HG02571 (cell line): ENCODE data around the gene AMMECR1.

ENCODE experiments used
- ATAC-seq: cut with Tn5 transposase; IDR thresholded peaks from one replicate; pipeline ENCODE4 v1.9.1; 2021; ENCODE audit warnings: mild to moderate bottlenecking, moderate library complexity; ENCODE audit not compliant: unreplicated experiment

AMMECR1 gene

GRCh38 chrX:110311437-110312230 is 6.3 kb downstream of the AMMECR1 start:
- no peak for ATAC-seq

- peak; percentile 88 for ATAC-seq
These were observed 7.0 kb downstream of the AMMECR1 start for GRCh38 chrX:110310896-110311295.

GRCh38 chrX:110310000-110310790 is 7.7 kb downstream of the AMMECR1 start:
- no peak for ATAC-seq

DNA sequence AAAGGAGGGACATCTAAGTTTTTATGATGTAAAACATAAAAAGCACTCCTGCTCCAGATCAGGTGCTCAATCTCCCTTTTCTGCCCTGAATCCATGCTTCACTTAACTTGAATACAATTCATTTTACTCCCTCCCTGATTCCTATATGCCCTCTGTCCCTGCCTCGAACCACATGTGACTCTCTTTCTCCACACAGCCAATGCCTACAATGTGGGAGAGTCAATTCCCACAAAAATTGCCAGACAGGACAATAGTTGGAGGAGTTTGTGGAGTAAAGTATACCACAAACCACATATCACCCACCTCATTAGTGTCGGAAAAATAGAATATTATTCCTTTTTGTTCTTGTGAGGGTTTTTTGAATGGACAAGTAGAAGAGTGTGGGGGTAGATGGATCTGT is 9.7 kb downstream of the AMMECR1 start:
- no peak for ATAC-seq

DNA sequence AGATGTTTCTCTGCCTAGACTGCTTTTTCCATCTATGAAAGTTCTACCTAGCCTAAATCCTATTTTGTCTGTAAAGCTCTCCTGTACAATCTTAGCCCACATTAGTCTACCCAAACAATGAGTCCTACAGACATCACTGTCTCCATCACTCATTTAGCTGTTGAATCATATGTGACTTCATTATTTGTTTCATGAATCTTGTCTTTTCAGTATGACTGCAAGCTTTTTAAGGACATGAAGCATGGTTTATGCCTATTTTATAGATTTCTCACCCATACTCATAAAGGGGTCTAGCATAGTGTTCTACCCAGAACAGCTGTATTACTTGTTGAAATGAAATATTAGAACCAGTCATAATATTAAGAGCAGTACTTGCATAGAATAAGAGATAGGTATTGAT is 13.0 kb downstream of the AMMECR1 start:
- no peak for ATAC-seq

DNA sequence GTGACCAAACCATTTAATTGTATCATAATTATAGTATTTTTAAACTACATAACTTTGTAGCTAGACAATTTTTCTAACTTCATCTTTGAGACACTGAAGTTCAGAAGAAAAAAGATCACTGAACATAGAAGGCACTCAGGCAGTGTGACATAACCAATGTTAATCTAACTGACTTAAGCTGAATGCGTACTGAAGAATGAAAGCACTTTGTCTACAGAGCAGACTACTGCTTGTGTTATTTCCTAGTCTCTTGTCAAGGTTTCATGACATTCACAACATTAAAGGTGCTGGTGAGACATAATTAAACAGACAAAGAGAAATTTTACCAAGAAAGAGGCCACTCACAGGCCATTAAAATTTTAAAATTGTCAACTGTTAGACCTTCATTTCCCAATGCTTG is 13.5 kb downstream of the AMMECR1 start:
- ATAC-seq, result no peak

- no peak for ATAC-seq
These were observed 14.9 kb downstream of the AMMECR1 start for GRCh38 chrX:110302975-110303374.

GRCh38 chrX:110301194-110301593 is 16.7 kb downstream of the AMMECR1 start:
- no peak for ATAC-seq

DNA sequence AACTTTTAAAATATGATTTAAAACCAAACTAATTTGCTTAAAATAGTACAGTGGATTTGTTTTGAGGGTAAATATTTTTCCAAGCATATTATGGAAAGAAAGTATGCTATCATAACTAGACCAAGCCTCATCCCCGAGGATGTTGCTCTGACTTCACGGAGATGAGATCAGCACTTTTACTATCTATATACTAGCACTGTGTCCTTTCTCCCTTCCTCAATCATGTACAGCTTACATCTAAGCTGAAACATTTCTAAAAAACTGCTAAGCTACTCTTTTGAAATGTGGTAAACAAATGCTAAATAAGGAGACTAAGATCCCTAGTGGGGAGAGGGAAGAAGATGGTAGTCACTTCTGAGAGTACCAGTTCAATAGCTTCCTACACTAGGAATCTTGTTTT is 23.8 kb downstream of the AMMECR1 start:
- no peak for ATAC-seq

GRCh38 chrX:110293658-110294057 is 24.2 kb downstream of the AMMECR1 start:
- ATAC-seq, result no peak

DNA sequence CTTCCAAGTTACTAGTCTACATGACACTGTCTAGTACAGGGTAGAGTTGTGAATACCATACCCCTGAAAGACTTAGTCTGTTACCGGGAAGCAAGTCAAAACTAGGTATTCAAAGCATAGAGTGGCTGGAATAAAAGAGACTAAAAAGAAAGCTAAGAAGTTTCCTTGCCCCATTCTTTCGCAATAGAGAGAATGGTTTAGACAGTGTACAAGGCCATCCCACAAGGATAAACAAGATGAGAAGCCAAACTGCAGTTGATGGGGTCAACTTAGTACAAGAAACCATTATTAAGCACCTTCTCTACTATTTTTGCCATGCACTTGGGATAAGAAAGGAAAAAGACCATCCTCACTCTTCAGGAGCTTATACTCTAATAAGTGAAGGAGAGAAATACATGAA is 30.3 kb downstream of the AMMECR1 start:
- ATAC-seq, result no peak

- ATAC-seq, result no peak
These were observed 31.8 kb downstream of the AMMECR1 start for GRCh38 chrX:110286106-110286505.

GRCh38 chrX:110284159-110284558 is 33.7 kb downstream of the AMMECR1 start:
- ATAC-seq, result no peak

- ATAC-seq, result no peak
These were observed 35.0 kb downstream of the AMMECR1 start for GRCh38 chrX:110282922-110283321.

DNA sequence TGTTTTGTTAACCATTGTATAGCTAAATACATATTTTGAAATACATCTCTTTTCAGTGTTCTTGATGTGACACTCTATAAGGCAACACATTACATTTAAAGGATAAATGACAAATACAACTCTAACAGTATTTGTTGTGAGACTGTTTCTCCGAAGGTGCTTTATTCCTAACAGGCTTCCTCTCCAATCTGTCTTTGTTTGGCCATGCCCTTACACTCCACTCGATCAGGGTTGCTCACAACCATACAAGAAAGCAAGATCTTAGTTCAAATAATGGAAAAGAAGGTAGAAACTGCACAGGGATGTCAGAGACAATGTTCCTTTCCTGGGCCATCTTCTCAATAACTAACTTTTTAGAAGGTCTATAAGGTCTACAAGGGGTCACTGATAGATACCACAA is 36.5 kb downstream of the AMMECR1 start:
- ATAC-seq, result no peak

DNA sequence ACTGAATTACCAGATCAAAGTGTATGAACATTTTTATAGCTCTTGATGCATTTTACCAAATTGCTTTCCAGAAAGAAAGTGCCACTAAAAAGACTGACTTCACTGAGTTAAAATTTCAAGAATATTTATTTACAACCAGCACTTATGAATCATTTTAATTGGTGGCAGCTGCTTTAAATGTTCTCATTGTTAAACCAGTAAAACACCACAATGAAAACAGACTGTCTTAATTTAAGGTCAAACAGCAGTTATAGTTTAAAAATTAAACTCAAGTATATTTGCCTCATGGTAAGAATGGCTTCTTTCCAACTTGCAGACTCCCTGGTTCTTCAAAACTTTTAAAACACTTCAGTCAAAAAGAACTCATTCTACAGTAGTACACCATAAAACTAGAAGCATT is 36.9 kb downstream of the AMMECR1 start:
- ATAC-seq, result no peak

GRCh38 chrX:110277609-110278008 is 40.3 kb downstream of the AMMECR1 start:
- ATAC-seq, result no peak

- peak; percentile 91 for ATAC-seq
These were observed 41.1 kb downstream of the AMMECR1 start for GRCh38 chrX:110276778-110277177.

GRCh38 chrX:110268886-110269285 is 49.0 kb downstream of the AMMECR1 start:
- ATAC-seq, result no peak

DNA sequence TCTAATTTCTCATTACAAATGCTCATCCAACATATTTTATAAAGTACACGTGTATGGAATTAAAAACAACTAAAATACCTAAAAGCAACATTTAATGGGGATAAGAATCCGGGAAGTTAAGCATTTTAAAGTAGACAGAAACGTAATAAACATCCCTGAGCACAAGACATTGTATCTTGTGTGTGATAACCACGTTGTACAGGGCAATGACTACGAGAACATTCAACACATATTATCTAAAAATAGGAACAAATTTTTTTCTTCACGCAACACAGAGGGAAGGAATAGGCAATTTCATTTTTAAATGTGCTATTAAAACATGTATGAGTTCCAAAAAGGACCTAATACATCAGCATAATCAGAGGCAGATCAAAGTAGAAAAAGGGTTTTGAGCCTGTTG is 49.5 kb downstream of the AMMECR1 start:
- no peak for ATAC-seq

DNA sequence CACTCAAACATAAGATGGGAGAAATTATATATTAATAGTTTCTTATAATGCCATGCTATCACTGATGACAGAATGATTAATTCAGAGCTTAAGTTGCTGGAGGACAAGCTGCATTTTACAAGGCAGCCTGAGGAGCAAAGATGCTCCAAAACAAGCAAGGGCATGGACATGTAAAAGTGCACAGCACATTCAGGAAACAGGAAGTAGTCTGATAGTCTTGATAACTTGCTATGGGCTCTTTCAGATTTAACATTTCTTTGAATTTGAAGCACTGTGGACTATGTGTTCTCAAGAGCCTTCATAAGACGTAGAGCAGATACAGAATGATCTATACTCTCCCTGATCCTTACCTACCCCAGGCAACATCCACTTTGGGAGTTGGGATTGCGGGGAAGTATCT is 50.0 kb downstream of the AMMECR1 start:
- no peak for ATAC-seq

- no peak for ATAC-seq
These were observed 52.2 kb downstream of the AMMECR1 start for GRCh38 chrX:110265661-110266060.
